Stimulated activated naive CD4-positive, alpha-beta T cell (primary cell): ENCODE results near the gene TMEM53.

Experiments
- DNase-seq, 6 experiments: peaks; one replicate each; lab custom pipeline; 2025; lab: John Stamatoyannopoulos, UW

Gene TMEM53

GRCh38 chr1:44698138-44698537 lies 23.9 kb upstream of the TMEM53 start:
- no peak for DNase-seq

GRCh38 chr1:44696789-44697345 lies 22.6 kb upstream of the TMEM53 start:
- peak; percentile 2 to 53 (median 12) for DNase-seq

GRCh38 chr1:44696101-44696500 lies 21.8 kb upstream of the TMEM53 start:
- no peak for DNase-seq

GRCh38 chr1:44695671-44696070 lies 21.4 kb upstream of the TMEM53 start:
- DNase-seq = no peak

- DNase-seq = no peak
These were observed 20.7 kb upstream of the TMEM53 start for GRCh38 chr1:44694863-44695478.

GRCh38 chr1:44693900-44694299 lies 19.6 kb upstream of the TMEM53 start:
- DNase-seq = no peak

- no peak for DNase-seq
These were observed 18.9 kb upstream of the TMEM53 start for GRCh38 chr1:44693159-44693558.

- DNase-seq = no peak
These were observed 15.1 kb upstream of the TMEM53 start for GRCh38 chr1:44689447-44689765.

GRCh38 chr1:44688760-44689446 lies 14.6 kb upstream of the TMEM53 start:
- DNase-seq = no peak

- no peak for DNase-seq
These were observed 11.6 kb upstream of the TMEM53 start for GRCh38 chr1:44685881-44686280.

- no peak for DNase-seq
These were observed 10.9 kb upstream of the TMEM53 start for GRCh38 chr1:44685218-44685617.

GRCh38 chr1:44684525-44684924 lies 10.2 kb upstream of the TMEM53 start:
- no peak for DNase-seq

GRCh38 chr1:44682883-44683265 lies 8.6 kb upstream of the TMEM53 start:
- DNase-seq = no peak

GRCh38 chr1:44681905-44682882 lies 7.9 kb upstream of the TMEM53 start:
- no peak for DNase-seq

- DNase-seq = no peak
These were observed 5.2 kb upstream of the TMEM53 start for GRCh38 chr1:44679468-44679867.

GRCh38 chr1:44678626-44679025 lies 4.3 kb upstream of the TMEM53 start:
- no peak for DNase-seq

- DNase-seq = no peak
These were observed 3.8 kb upstream of the TMEM53 start for GRCh38 chr1:44678120-44678519.

GRCh38 chr1:44677201-44677766 lies 3.0 kb upstream of the TMEM53 start:
- no peak for DNase-seq

- no peak for DNase-seq
These were observed 2.4 kb upstream of the TMEM53 start for GRCh38 chr1:44676484-44677200.

- no peak for DNase-seq
These were observed 905 bp upstream of the TMEM53 start for GRCh38 chr1:44675186-44675585.

GRCh38 chr1:44673675-44674112 lies 587 bp downstream of the TMEM53 start:
- no peak for DNase-seq
